Measurements from ENCODE around the gene NTSR1.

DNA sequence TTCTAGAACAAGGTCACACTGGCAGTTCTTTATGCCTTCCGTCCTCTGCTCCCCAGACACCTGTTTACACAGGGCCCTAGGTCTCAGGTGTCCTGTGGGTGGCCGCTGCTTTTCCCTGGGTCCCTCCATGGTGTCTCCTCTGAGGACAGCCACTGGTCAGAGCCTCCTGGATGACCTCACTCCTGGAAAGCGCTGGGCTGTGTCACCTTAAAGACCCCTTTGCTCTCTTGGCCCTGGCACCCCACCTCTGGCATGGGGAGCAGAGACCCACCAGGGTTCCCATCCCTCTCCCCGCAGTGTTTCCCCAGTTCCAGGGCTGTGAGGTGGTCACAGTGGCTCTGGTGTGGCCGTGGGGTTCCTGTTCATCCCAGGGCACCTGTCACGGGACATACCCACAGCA is 33.9 kb downstream of the NTSR1 start:
- TF ChIP-seq POLR2AphosphoS5 (IDR thresholded peaks at IDR 0.05; ENCODE audit: low read depth), result no peak
- TF ChIP-seq, protein P1, sequence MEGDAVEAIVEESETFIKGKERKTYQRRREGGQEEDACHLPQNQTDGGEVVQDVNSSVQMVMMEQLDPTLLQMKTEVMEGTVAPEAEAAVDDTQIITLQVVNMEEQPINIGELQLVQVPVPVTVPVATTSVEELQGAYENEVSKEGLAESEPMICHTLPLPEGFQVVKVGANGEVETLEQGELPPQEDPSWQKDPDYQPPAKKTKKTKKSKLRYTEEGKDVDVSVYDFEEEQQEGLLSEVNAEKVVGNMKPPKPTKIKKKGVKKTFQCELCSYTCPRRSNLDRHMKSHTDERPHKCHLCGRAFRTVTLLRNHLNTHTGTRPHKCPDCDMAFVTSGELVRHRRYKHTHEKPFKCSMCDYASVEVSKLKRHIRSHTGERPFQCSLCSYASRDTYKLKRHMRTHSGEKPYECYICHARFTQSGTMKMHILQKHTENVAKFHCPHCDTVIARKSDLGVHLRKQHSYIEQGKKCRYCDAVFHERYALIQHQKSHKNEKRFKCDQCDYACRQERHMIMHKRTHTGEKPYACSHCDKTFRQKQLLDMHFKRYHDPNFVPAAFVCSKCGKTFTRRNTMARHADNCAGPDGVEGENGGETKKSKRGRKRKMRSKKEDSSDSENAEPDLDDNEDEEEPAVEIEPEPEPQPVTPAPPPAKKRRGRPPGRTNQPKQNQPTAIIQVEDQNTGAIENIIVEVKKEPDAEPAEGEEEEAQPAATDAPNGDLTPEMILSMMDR (conservative IDR thresholded peaks at IDR 0.05; ENCODE audit: low read depth in 2 of 2), result no peak
- TF ChIP-seq STAT1 (IDR thresholded peaks at IDR 0.05; ENCODE audit: unreplicated experiment), result no peak
- no peak for TF ChIP-seq EZH2 (IDR thresholded peaks at IDR 0.05; ENCODE audit: low read depth, unreplicated experiment)
- TF ChIP-seq, protein P2, sequence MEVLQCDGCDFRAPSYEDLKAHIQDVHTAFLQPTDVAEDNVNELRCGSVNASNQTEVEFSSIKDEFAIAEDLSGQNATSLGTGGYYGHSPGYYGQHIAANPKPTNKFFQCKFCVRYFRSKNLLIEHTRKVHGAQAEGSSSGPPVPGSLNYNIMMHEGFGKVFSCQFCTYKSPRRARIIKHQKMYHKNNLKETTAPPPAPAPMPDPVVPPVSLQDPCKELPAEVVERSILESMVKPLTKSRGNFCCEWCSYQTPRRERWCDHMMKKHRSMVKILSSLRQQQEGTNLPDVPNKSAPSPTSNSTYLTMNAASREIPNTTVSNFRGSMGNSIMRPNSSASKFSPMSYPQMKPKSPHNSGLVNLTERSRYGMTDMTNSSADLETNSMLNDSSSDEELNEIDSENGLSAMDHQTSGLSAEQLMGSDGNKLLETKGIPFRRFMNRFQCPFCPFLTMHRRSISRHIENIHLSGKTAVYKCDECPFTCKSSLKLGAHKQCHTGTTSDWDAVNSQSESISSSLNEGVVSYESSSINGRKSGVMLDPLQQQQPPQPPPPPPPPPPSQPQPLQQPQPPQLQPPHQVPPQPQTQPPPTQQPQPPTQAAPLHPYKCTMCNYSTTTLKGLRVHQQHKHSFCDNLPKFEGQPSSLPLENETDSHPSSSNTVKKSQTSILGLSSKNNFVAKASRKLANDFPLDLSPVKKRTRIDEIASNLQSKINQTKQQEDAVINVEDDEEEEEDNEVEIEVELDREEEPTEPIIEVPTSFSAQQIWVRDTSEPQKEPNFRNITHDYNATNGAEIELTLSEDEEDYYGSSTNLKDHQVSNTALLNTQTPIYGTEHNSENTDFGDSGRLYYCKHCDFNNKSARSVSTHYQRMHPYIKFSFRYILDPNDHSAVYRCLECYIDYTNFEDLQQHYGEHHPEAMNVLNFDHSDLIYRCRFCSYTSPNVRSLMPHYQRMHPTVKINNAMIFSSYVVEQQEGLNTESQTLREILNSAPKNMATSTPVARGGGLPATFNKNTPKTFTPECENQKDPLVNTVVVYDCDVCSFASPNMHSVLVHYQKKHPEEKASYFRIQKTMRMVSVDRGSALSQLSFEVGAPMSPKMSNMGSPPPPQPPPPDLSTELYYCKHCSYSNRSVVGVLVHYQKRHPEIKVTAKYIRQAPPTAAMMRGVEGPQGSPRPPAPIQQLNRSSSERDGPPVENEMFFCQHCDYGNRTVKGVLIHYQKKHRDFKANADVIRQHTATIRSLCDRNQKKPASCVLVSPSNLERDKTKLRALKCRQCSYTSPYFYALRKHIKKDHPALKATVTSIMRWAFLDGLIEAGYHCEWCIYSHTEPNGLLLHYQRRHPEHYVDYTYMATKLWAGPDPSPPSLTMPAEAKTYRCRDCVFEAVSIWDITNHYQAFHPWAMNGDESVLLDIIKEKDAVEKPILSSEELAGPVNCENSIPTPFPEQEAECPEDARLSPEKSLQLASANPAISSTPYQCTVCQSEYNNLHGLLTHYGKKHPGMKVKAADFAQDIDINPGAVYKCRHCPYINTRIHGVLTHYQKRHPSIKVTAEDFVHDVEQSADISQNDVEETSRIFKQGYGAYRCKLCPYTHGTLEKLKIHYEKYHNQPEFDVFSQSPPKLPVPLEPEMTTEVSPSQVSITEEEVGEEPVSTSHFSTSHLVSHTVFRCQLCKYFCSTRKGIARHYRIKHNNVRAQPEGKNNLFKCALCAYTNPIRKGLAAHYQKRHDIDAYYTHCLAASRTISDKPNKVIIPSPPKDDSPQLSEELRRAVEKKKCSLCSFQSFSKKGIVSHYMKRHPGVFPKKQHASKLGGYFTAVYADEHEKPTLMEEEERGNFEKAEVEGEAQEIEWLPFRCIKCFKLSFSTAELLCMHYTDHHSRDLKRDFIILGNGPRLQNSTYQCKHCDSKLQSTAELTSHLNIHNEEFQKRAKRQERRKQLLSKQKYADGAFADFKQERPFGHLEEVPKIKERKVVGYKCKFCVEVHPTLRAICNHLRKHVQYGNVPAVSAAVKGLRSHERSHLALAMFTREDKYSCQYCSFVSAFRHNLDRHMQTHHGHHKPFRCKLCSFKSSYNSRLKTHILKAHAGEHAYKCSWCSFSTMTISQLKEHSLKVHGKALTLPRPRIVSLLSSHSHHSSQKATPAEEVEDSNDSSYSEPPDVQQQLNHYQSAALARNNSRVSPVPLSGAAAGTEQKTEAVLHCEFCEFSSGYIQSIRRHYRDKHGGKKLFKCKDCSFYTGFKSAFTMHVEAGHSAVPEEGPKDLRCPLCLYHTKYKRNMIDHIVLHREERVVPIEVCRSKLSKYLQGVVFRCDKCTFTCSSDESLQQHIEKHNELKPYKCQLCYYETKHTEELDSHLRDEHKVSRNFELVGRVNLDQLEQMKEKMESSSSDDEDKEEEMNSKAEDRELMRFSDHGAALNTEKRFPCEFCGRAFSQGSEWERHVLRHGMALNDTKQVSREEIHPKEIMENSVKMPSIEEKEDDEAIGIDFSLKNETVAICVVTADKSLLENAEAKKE (CRISPR knock-in tag; IDR thresholded peaks at IDR 0.05), result no peak

Measured in GM23338 (cell line).